GM18867 (cell line): ENCODE results near the gene TBX3.

Source experiments
- ATAC-seq: cut with Tn5 transposase; IDR thresholded peaks from one replicate; pipeline ENCODE4 v1.9.1; 2021; ENCODE audit warnings: mild to moderate bottlenecking, moderate library complexity; ENCODE audit not compliant: unreplicated experiment

TBX3 gene

DNA sequence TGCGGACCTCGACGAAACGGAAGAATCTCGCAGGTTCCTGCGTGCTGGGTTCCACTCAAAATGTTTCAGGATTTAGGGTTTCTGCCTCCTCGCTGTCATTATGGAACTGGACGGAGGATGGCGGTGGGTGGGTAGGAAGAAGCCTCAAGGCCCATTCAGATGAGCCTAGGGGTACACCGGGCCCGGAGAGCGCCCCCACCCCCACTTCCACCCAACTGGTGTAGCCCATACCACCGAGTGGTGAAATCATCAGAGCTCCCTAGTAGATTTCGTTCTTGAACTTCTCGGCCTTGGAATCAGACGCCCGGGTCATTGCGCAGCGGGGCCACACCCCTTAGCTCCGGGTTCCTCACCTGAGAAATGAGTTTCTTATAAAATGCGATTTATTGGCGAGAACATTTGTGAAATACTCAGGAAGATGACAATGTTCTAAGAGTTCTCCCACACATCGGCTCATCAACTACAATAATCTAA, 13.3 kb upstream of the TBX3 start:
- ATAC-seq = no peak

GRCh38 chr12:114696443-114697242, 12.7 kb upstream of the TBX3 start:
- ATAC-seq = no peak

GRCh38 chr12:114695305-114695592, 11.3 kb upstream of the TBX3 start:
- ATAC-seq = no peak

- no peak for ATAC-seq
Observed at GRCh38 chr12:114694436-114695304, 10.7 kb upstream of the TBX3 start.

DNA sequence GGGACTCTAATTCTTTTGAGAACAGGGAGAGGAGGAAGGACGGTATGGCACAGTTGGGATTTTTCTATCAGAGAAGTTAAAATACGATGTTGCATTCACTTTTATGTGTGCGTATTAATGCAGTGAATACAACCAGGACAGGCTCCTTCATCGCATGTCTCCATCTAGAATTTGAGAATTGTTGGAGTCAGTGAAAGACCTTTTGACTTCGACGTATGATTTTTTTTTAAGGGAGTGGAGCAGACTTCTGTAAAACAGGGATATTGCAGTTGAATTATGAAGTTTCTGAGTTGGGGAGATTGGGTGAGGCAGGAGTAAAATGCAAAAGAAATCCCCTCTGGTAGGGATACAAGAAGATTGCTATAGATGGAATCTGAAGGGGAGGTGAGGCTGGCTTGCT, 9.6 kb upstream of the TBX3 start:
- no peak for ATAC-seq

GRCh38 chr12:114693059-114693531, 9.1 kb upstream of the TBX3 start:
- no peak for ATAC-seq

- no peak for ATAC-seq
Observed at GRCh38 chr12:114692186-114693058, 8.4 kb upstream of the TBX3 start.

- ATAC-seq = no peak
Observed at GRCh38 chr12:114691763-114692185, 7.8 kb upstream of the TBX3 start.

DNA sequence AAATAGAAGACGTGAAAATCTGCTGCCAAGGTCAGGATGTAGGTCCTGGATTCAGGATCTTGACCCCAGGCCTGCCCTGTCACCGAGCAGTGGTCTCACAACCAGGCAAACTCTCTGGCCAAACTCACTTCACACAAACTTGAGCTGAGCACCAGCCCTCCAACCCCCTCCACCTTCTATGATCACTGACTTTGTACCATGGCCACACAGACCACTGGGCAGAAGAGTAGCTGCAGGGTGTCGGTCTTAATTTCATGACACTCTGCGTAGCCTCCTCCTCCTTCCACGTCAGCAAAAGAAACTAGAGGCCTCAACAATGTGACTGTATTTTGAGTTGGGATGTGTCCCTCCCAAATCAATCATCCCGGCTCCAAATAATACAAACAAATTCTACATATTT, 7.2 kb upstream of the TBX3 start:
- no peak for ATAC-seq

DNA sequence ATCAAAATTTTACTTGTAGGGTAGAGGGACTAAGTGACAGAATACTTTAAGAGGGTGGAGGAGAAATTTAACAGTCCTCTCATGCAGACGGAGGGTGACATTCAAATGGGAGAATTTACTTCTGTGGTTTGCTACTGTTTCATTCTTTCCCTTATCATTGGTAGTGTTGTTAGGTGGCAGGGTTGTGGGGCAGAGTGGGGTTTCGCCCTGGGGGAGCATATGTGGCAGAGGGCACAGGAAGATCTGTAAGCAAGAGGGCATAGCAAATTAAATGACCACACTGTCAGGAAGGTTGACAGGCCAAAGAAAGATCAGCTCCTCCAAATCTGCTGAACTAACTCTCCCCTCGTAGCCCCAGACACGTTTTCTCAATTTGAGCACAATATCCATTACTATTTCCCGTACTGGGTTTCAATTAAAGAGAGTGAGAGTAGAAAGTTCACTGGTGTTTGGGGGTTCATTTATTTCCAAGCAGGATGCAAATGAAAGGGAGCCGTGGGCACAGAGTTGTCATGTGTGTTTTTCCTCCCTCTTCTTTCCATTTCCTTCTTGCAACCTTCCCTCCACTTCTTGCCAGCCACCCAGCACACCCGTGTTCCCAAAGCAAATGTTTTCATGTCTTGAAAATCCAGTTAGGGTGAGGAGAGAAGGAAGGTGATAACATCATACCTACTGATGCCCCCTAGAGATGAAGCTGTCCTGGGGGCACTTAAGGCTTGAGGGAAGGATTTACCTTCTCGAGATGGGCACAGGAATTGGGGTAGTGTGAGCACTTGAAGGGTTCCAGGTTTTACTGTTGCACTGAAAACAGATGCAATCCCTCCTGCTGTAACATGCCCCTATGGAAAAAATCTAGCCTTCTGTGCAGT, 6.5 kb upstream of the TBX3 start:
- ATAC-seq = no peak

DNA sequence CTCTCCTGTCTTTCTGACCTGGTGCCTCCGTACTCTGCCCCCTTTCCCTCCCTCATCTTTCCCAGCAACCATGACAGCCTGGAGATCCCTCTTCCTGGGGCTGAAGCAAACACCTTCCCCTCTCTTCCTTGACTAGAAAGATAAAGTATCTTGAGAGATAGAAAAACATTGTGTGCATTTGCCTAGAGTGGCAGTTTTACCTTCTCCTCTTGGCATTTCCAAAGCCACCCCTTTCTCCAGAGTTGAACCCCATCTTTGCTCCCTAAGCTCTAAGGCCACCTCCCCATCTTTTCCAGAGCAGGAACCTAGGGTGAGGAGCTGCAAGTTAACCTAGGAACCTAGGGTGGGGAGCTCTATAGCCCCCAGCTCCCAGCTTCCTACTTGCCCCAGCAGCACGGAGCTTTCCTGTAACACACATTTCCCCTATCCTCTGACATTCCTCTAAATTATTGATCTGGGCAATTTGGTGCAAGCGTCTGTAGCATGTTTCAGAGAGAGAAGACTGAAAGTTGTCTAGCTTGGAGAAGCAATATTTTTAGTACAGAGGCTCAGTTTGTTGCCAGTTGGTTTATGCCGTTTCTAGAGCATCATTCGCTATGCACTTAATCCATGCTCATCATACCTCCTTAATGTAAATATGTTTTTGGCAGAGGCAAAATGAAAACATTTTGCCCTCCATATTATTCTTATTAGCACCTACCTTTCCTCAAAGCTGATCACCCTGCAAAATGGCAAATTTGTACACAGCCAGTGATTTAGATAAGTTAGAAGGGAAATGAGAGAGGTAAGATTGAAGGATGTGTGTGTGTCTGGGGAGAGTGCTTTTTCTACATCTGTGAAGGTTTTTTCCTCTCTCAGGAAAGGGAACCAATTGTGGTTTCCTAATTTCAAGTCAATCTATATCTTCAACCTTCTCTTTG, 5.4 kb upstream of the TBX3 start:
- ATAC-seq = no peak

GRCh38 chr12:114688256-114688845, 4.4 kb upstream of the TBX3 start:
- no peak for ATAC-seq

DNA sequence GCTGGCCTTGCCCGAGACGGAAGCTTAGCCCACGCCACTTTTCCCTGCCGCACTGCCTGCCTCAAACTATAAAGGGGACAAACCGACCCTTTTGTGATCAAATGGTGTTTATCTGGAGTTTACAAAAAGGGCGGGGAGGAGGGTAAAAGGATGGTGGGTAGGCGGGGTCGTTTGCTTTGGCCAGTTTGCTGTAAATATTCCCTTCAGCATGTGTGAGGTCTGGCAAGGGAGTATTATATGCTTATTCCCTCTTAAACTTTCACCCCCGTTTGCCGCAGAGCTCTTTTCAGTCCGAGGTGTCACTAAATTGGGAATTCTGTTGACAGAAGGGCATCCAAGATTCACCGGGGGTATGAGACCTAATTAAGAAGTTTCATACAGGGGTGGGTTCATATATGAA, 3.8 kb upstream of the TBX3 start:
- no peak for ATAC-seq

- no peak for ATAC-seq
Observed at GRCh38 chr12:114686773-114687500, 3.0 kb upstream of the TBX3 start.

DNA sequence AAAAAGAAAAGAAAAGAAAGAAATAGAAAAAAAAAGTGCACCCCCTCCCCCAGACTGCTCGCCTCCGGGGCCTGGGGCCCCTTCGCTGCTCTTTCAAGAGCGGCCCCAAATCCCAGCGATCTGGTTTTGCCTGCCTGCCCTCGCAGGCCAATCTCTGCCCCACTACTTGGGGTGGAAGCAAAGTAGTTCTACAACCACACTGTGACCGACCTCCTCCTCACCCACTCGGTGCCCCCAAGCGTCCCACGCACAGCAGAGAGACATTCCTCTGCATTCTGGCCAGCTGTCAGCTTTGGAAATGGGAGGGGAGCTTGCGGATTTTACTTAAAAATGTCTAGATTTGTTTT, 2.4 kb upstream of the TBX3 start:
- no peak for ATAC-seq

DNA sequence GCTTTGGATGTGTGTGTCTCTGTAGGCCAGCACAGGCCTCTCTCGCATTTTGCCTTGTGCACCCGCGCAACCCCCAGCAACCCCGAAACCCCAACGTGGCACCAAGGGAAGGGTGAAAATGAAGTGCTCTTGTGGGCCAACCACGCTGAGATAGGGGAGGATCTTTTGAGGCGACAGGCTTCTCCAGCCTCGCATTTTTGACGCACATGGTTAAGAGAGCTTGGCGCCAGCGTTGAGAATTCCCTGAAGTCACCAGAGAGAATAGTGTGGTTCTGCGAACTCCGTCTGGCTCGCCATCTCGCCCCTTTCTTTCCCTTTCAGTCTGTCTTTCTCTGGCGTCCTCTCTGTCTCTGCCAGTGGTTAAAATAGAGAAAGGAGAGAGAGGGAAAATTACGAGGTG, 1.9 kb upstream of the TBX3 start:
- no peak for ATAC-seq

DNA sequence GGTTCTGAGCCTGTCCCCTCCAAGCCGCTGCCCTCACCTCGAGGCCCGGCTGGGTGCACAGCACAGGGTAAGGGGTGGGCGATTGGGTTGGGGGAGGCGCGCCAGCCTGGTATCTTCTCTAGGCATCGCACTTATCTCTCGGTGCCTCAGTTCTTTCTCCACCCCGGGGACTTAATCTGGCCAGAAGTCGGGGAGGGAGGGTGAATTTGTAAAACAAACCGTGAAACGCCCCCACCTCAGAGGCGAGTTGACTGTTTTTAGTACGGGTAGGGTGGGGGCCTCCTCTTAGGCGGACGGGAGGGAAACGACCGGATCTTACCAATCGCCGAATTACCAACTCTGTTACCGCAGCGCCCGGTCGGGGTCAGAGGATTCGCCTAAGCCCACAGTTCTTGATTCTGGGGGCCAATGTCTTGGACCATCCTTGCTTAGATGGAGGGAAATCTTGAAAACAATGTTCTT, 1.4 kb upstream of the TBX3 start:
- ATAC-seq = no peak

GRCh38 chr12:114684870-114685273, 897 bp upstream of the TBX3 start:
- no peak for ATAC-seq
